Gastrocnemius medialis (tissue), 4 donors: ENCODE data around the gene SKIDA1. TPM values are rescaled to one million over a fixed set of nuclear protein-coding genes. Genes with fewer than 3 reads are reported as not detected.

ENCODE experiments used
- ATAC-seq, 2 donors: fragments of 150-250 bp; one replicate each; pipeline ENCODE4 v1.9.1; 2016
- DNase-seq, 2 donors: peaks; one replicate each; pipeline ENCODE4 v3.0.0-alpha.2; 2019
- H3K27ac ChIP-seq, 4 donors: fragments of 200-600 bp; sonication (generic); 1 replicate in 1 of 4; 2 replicates in 3 of 4; pipeline ENCODE4 v1.5.1; 2016 to 2018; ENCODE audit warnings: mild to moderate bottlenecking in 2 of 4, moderate library complexity in 1 of 4
- H3K27me3 ChIP-seq, 3 donors: fragments of 200-600 bp; sonication (generic) in 2 of 3; 1 replicate in 1 of 3; 2 replicates in 2 of 3; pipeline versions ENCODE4 v1.5.1 to v1.6.0; 2016 to 2019; ENCODE audit warnings: mild to moderate bottlenecking in 1 of 3, moderate library complexity in 1 of 3
- H3K36me3 ChIP-seq, 2 donors: fragments of 200-600 bp; sonication (generic) in 1 of 2; one replicate each; pipeline ENCODE4 v1.5.1; 2017 to 2018
- H3K4me1 ChIP-seq, 2 donors: fragments of 200-600 bp; sonication (generic) in 1 of 2; one replicate each; pipeline ENCODE4 v1.5.1; 2016 to 2017; ENCODE audit warnings: mild to moderate bottlenecking in 2 of 2
- H3K4me3 ChIP-seq, 4 donors: fragments of 200-600 bp; sonication (generic) in 3 of 4; 1 replicate in 1 of 4; 2 replicates in 3 of 4; pipeline ENCODE4 v1.5.1; 2016 to 2019; ENCODE audit warnings: mild to moderate bottlenecking in 2 of 4
- H3K9me3 ChIP-seq, 3 donors: fragments of 200-600 bp; sonication (generic) in 2 of 3; 1 replicate in 1 of 3; 2 replicates in 2 of 3; pipeline ENCODE4 v1.5.1; 2016 to 2019
- CTCF ChIP-seq, 5 experiments: fragments of 450-650 bp in 3 of 5; fragments of 200-600 bp in 2 of 5; sonication (generic) in 2 of 5; IDR thresholded peaks in 4 of 5; conservative IDR thresholded peaks in 1 of 5; 1 replicate in 4 of 5; 2 replicates in 1 of 5; pipeline ENCODE4 v1.5.1; 2016 to 2019; ENCODE audit warnings: antibody characterized with exemption in 5 of 5, mild to moderate bottlenecking in 3 of 5, moderate library complexity in 3 of 5
- POLR2A ChIP-seq, 2 donors: fragments of 450-650 bp; IDR thresholded peaks; one replicate each; pipeline ENCODE4 v1.6.1; 2017; ENCODE audit warnings: antibody characterized with exemption in 2 of 2, mild to moderate bottlenecking in 2 of 2, moderate library complexity in 2 of 2
- in situ Hi-C, 4 donors: fragments of 200-750 bp; cut with MboI; loops; one replicate each; pipeline versions ENCODE4 v1.15.0 to v1.8.0; 2017; ENCODE audit warnings: low sequenced_read_pairs in 4 of 4
- intact Hi-C: fragments of 100-400 bp; cut with DNase I; formaldehyde crosslinking; loops from one replicate; pipeline ENCODE4 v1.15.1; 2023; ENCODE audit warnings: low total_unique reads
- total RNA-seq, 4 donors: library from RNA; depleted of rRNA; stranded (reverse); fragments of >200 nt; gene quantifications; one replicate each; pipeline versions ENCODE4 v1.1.0 to v1.2.3, GENCODE V29; 2016

The SKIDA1 gene
- total RNA-seq, 4 donors from 2014 or later, result 0.09 TPM; not detected in 3

GRCh38 chr10:21526860-21527597, 1.5 kb upstream of the SKIDA1 start:
- H3K27ac ChIP-seq, result peak overlapping the region; percentile 90 to 100 (median 98)
- DNase-seq, result peak in 1 of 2 donors; percentile 48
- no peaks in the 10 kb centered on the region for H3K9me3 ChIP-seq
- in situ Hi-C loops (loop anchor here in 2 of 4 donors (10.0 kb wide), 2 partner anchors 788 to 798 kb away; partner anchors contain the start of genes BMI1 (in 1 of the 2) and COMMD3 (in 1 of the 2)), intact Hi-C loops (no loop called here)
- H3K4me1 ChIP-seq, result peaks cover 17 to 27% of the 10 kb centered on the region in 2 donors
- TF ChIP-seq CTCF (IDR thresholded peaks at IDR 0.05 in 4 of 5, conservative IDR thresholded peaks at IDR 0.05 in 1 of 5) (no peak), POLR2A (IDR thresholded peaks at IDR 0.05) (no peak)
- H3K4me3 ChIP-seq, result peak overlapping the region; percentile 56 to 80 (median 74)
- no peaks in the 10 kb centered on the region for H3K27me3 ChIP-seq
- no peaks in the 10 kb centered on the region for H3K36me3 ChIP-seq
- peak; percentile 16 to 32 for ATAC-seq

DNA sequence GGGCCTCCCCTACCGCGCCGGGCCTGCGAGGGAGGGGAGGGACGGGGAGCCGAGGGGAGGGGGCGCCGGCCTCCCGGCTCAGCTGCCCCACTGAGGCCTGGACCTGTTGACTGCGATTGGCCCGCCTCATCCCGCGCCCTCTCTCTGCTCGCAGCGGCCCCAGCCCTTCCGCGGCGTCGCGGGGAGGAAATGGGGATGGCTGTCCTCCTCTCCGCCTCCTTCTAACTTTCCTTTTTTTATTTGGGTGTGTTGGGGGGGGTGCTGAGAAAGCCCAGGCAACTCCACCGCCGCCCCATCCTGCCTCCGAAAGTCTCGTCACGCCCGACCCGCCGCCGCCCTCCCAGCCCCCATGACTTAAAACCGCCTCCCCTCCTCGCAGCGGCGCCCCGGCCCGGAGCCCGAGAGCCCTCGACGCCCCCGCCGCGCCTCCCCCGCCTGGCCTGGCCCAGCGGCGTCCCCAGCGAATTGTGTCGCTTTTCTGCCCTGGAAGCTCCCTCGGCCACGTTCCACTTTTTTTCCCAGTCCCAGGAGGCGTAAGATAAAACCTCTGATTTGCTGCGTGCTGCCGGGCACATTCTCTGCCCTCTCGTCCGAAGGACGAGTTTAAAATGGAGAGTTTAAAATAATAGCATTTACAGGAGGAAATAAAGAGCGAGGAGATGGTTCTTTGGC, 842 bp upstream of the SKIDA1 start:
- Histone ChIP-seq H3K9me3 (no peaks in the 10 kb centered on the region), H3K4me1 (peaks cover 17 to 30% of the 10 kb centered on the region in 2 donors), H3K4me3 (peak overlapping the region; percentile 56 to 80 (median 74)), H3K27me3 (no peaks in the 10 kb centered on the region), H3K36me3 (no peaks in the 10 kb centered on the region), H3K27ac (peak overlapping the region; percentile 90 to 100 (median 98))
- TF ChIP-seq POLR2A (IDR thresholded peaks at IDR 0.05), result peak; percentile 55 to 64
- TF ChIP-seq CTCF (IDR thresholded peaks at IDR 0.05 in 4 of 5, conservative IDR thresholded peaks at IDR 0.05 in 1 of 5), result no peak
- peak; percentile 62 to 71 for DNase-seq
- peak; percentile 38 to 47 for ATAC-seq
- in situ Hi-C loops (loop anchor here in 2 of 4 donors (10.0 kb wide), 2 partner anchors 788 to 798 kb away; partner anchors contain the start of genes BMI1 (in 1 of the 2) and COMMD3 (in 1 of the 2)), intact Hi-C loops (no loop called here)

GRCh38 chr10:21524526-21525366, 736 bp downstream of the SKIDA1 start:
- TF ChIP-seq POLR2A (IDR thresholded peaks at IDR 0.05) (no peak), CTCF (IDR thresholded peaks at IDR 0.05 in 4 of 5, conservative IDR thresholded peaks at IDR 0.05 in 1 of 5) (no peak)
- Histone ChIP-seq H3K27me3 (no peaks in the 10 kb centered on the region), H3K27ac (peak overlapping the region; percentile 90 to 100 (median 98)), H3K4me3 (peak overlapping the region; percentile 56 to 80 (median 74)), H3K36me3 (no peaks in the 10 kb centered on the region), H3K4me1 (peaks cover 33% of the 10 kb centered on the region in 2 donors), H3K9me3 (no peaks in the 10 kb centered on the region)
- ATAC-seq (no peak), DNase-seq (peak in 1 of 2 donors; percentile 35)
- intact Hi-C loops, result no loop called here
- in situ Hi-C loops, result loop anchor here in 3 of 4 donors (10.0 to 25.0 kb wide), 3 partner anchors 788 to 800 kb away; partner anchors contain the start of genes BMI1 (in 2 of the 3) and COMMD3 (in 2 of the 3)

GRCh38 chr10:21524131-21524525, 1.4 kb downstream of the SKIDA1 start:
- Histone ChIP-seq H3K9me3 (no peaks in the 10 kb centered on the region), H3K4me1 (peaks cover 39% of the 10 kb centered on the region in 2 donors), H3K27ac (peak overlapping the region; percentile 90 to 100 (median 98)), H3K27me3 (no peaks in the 10 kb centered on the region), H3K36me3 (no peaks in the 10 kb centered on the region), H3K4me3 (peak overlapping the region; percentile 56 to 80 (median 74))
- DNase-seq (no peak), ATAC-seq (no peak)
- intact Hi-C loops, result no loop called here
- in situ Hi-C loops, result loop anchor here in 3 of 4 donors (10.0 to 25.0 kb wide), 3 partner anchors 788 to 801 kb away; partner anchors contain the start of genes BMI1 (in 2 of the 3) and COMMD3 (in 2 of the 3)
- TF ChIP-seq CTCF (IDR thresholded peaks at IDR 0.05 in 4 of 5, conservative IDR thresholded peaks at IDR 0.05 in 1 of 5) (no peak), POLR2A (IDR thresholded peaks at IDR 0.05) (no peak)
